Mucosa of rectum (tissue), 2 donors: ENCODE results near the gene BTAF1.

Experiments
- H3K27ac ChIP-seq, 2 donors: one replicate each; pipeline ENCODE4 v1.7.0; 2013; ENCODE audit warnings: inconsistent platforms in 2 of 2, low read depth in 2 of 2, low read length in 2 of 2
- H3K27me3 ChIP-seq, 2 donors: one replicate each; pipeline ENCODE4 v1.7.0; 2013; ENCODE audit warnings: low read length in 2 of 2; ENCODE audit not compliant: control insufficient read depth in 2 of 2, insufficient read depth in 2 of 2
- H3K36me3 ChIP-seq, 2 donors: one replicate each; pipeline ENCODE4 v1.7.0; 2013; ENCODE audit warnings: low read length in 2 of 2; ENCODE audit not compliant: control insufficient read depth in 2 of 2, insufficient read depth in 2 of 2
- H3K4me1 ChIP-seq, 2 donors: one replicate each; pipeline ENCODE4 v1.7.0; 2013; ENCODE audit warnings: low read length in 2 of 2, mild to moderate bottlenecking in 1 of 2; ENCODE audit not compliant: control insufficient read depth in 2 of 2, insufficient read depth in 2 of 2
- H3K4me3 ChIP-seq, 2 donors: one replicate each; pipeline ENCODE4 v1.7.0; 2013; ENCODE audit warnings: low read length in 2 of 2
- H3K9ac ChIP-seq, 2 donors: one replicate each; pipeline ENCODE4 v1.7.0; 2013; ENCODE audit warnings: low read length in 2 of 2, low read depth in 1 of 2, mild to moderate bottlenecking in 1 of 2
- H3K9me3 ChIP-seq, 2 donors: one replicate each; pipeline ENCODE4 v1.7.0; 2013; ENCODE audit warnings: low read length in 2 of 2; ENCODE audit not compliant: control insufficient read depth in 2 of 2
- donor health status: healthy.
- donor health status: Normal muscosa, but diverticular disease.

BTAF1 gene

GRCh38 chr10:92068900-92069299, 145.3 kb downstream of the BTAF1 start:
- H3K9me3 ChIP-seq = no peaks in the 10 kb centered on the region
- no peak overlapping the region for H3K9ac ChIP-seq
- H3K4me1 ChIP-seq = no peaks in the 10 kb centered on the region
- H3K36me3 ChIP-seq = no peaks in the 10 kb centered on the region
- H3K27ac ChIP-seq = no peak overlapping the region
- no peak overlapping the region for H3K4me3 ChIP-seq
- no peaks in the 10 kb centered on the region for H3K27me3 ChIP-seq

- H3K27ac ChIP-seq = no peak overlapping the region
- H3K9ac ChIP-seq = no peak overlapping the region
These were observed 150.7 kb downstream of the BTAF1 start for GRCh38 chr10:92074126-92074887.

GRCh38 chr10:92075829-92076228, 152.3 kb downstream of the BTAF1 start:
- no peak overlapping the region for H3K27ac ChIP-seq
- no peak overlapping the region for H3K4me3 ChIP-seq
- no peak overlapping the region for H3K9ac ChIP-seq
- no peaks in the 10 kb centered on the region for H3K9me3 ChIP-seq
- no peaks in the 10 kb centered on the region for H3K27me3 ChIP-seq
- no peaks in the 10 kb centered on the region for H3K4me1 ChIP-seq
- H3K36me3 ChIP-seq = peaks cover 5 to 9% of the 10 kb centered on the region in 2 donors

More at GRCh38 chr10:92074126-92074887, 150.7 kb downstream of the BTAF1 start:
- H3K36me3 ChIP-seq = peaks cover 4 to 5% of the 10 kb centered on the region in 2 donors
- no peaks in the 10 kb centered on the region for H3K27me3 ChIP-seq
- H3K4me1 ChIP-seq = no peaks in the 10 kb centered on the region
- no peak overlapping the region for H3K4me3 ChIP-seq
- H3K9me3 ChIP-seq = no peaks in the 10 kb centered on the region

GRCh38 chr10:92076722-92077121, 153.2 kb downstream of the BTAF1 start:
- Histone ChIP-seq H3K27ac (no peak overlapping the region), H3K4me1 (no peaks in the 10 kb centered on the region), H3K9ac (no peak overlapping the region), H3K9me3 (no peaks in the 10 kb centered on the region), H3K27me3 (no peaks in the 10 kb centered on the region), H3K36me3 (peaks cover 10 to 14% of the 10 kb centered on the region in 2 donors), H3K4me3 (no peak overlapping the region)

- no peak overlapping the region for H3K9ac ChIP-seq
- no peaks in the 10 kb centered on the region for H3K9me3 ChIP-seq
- no peak overlapping the region for H3K4me3 ChIP-seq
- no peaks in the 10 kb centered on the region for H3K27me3 ChIP-seq
- no peaks in the 10 kb centered on the region for H3K4me1 ChIP-seq
- no peak overlapping the region for H3K27ac ChIP-seq
- peaks cover 10 to 14% of the 10 kb centered on the region in 2 donors for H3K36me3 ChIP-seq
These were observed 155.4 kb downstream of the BTAF1 start for GRCh38 chr10:92079003-92079402.
